Lower leg skin (tissue), 3 donors: Measurements from ENCODE around the gene MAGEB5.

Source experiments
- CTCF ChIP-seq, 3 donors: fragments of 450-650 bp; IDR thresholded peaks; one replicate each; pipeline ENCODE4 v1.5.1; 2016; ENCODE audit warnings: antibody characterized with exemption in 3 of 3, mild to moderate bottlenecking in 3 of 3, moderate library complexity in 2 of 3
- POLR2A ChIP-seq, 2 donors: fragments of 450-650 bp; IDR thresholded peaks; one replicate each; pipeline ENCODE4 v1.6.1; 2016 to 2017; ENCODE audit warnings: antibody characterized with exemption in 2 of 2, mild to moderate bottlenecking in 1 of 2, moderate library complexity in 1 of 2

- TF ChIP-seq CTCF (IDR thresholded peaks at IDR 0.05) (no peak), POLR2A (IDR thresholded peaks at IDR 0.05) (no peak)
Measured at GRCh38 chrX:26192204-26192603, 23.8 kb upstream of the MAGEB5 start, which contains the start of gene MAGEB6.
